Skin of body (tissue), 2 donors: ENCODE measurements around the gene GSS. TPM values are rescaled to one million over a fixed set of nuclear protein-coding genes. Genes with fewer than 3 reads are reported as not detected.
"Not testable (repeated sequence)": the region's sequence is repeated elsewhere in the genome, so short reads cannot be mapped to it uniquely, and the experiment has no call there.

Experiments
- DNase-seq: peaks from one replicate; lab custom pipeline; 2025; lab: John Stamatoyannopoulos, UW
- total RNA-seq: library from RNA; depleted of rRNA; stranded (reverse); fragments of >200 nt; gene quantifications from one replicate; pipeline ENCODE4 v1.2.3, GENCODE V29; 2014

GSS gene
- total RNA-seq, 1 donor from 2014 or later: 26.5 TPM

DNA sequence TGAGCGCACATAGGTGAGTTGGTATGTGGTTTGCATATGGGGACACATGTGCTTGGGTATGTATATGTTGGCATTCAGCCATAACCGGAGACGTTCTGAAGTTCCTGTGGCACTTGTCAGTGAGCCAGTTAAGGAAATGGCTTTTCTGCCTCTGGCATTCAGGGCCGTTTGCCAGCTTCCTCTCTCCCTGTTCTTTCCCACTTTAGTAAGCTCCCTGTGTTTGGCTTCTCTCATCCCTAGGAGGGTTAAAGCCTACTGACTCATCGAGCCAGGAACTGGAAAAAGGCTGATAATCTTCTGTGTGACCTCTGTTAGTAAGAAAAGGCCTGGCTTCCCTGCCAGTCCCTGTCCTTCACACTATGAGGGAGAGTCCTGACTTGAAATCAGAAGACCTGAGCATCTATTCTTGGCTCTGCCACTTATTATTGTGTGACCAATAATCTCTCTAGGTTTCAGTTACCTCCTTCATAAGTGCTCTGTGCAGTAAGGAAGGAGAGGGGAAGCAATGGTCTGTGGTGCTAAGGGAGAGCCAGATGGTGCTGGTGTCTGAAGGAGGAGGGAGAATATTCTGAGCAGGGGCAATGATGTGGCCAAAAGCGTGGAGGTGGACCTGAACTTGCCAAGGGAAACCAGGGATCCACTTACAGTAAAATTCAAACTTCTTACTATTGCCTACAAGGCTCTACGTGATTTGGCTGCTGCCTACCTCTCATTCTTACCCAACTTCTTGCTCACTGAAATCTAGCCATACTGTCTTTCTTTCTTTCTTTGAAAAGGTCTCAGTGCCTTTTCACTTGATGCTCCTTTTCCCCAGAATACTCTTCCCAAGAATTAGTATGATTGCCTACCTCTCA lies 47.8 kb downstream of the GSS start:
- peak; percentile 26 for DNase-seq

DNA sequence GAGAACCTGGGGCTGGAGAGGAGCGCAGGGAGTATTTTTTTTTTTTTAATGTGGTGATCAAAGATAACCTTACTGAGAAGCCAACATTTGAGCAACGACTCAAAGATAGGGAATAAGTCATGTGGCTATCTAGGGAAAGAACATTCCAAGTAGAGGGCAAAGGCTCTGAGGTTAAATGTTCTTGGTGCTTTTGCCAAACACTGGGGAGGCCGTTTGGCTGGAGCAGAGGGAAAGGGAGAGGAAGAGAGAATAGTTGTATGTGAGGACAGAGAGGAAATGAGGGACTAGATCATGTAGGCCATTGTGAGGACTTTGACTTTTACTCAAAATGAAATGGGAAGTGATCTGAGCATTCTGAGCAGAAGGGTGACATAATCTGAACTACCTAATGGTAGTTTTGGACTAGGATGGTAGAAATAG lies 51.4 kb downstream of the GSS start:
- DNase-seq: no peak

DNA sequence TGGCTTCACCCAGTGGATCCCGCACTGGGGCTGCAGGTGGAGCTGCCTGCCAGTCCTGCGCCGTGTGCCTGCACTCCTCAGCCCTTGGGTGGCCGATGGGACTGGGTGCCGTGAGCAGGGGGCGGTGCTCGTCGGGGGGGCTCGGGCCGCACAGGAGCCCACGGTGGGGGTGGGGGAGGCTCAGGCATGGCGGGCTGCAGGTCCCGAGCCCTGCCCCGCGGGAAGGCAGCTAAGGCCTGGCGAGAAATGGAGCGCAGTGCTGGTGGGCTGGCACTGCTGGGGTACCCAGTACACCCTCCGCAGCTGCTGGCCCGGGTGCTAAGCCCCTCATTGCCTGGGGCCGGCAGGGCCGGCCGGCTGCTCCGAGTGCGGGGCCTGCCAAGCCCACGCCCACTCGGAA lies 56.9 kb downstream of the GSS start:
- DNase-seq: not testable (repeated sequence)

DNA sequence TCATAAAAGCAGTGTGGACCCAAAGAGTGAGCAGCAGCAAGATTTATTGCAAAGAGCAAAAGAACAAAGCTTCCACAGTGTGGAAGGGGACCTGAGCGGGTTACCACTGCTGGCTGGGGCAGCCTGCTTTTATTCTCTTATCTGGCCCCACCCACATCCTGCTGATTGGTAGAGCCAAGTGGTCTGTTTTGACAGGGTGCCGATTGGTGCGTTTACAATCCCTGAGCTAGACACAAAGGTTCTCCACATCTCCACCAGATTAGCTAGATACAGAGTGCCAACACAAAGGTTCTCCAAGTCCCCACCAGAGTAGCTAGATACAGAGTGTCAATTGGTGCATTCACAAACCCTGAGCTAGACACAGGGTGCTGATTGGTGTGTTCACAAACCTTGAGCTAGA lies 57.5 kb downstream of the GSS start:
- not testable (repeated sequence) for DNase-seq

DNA sequence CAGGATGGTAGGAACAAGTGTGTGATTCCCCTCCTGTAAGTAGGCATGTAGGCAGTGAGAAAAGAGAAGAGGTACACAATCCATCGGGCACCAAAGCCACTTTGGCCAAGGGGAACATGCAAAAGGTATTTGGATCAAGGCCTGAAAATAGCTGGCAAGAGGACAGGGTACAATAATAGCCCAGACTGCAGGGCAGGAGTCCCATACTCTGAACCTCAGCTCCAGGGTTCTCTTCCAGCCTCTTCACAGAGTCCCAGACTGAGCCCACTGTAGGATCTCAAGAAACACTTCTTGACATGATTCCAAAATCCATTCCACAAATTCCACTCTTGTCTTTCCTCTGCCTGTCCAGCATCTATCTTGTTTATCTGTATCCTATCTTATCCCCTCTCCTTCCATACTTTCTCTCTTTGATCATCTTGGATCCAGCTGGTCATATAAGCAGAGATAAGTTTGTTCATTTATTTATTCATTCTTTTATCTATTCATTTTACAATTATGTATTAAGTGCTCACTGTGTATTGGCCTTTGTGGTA lies 59.5 kb downstream of the GSS start:
- DNase-seq: no peak

DNA sequence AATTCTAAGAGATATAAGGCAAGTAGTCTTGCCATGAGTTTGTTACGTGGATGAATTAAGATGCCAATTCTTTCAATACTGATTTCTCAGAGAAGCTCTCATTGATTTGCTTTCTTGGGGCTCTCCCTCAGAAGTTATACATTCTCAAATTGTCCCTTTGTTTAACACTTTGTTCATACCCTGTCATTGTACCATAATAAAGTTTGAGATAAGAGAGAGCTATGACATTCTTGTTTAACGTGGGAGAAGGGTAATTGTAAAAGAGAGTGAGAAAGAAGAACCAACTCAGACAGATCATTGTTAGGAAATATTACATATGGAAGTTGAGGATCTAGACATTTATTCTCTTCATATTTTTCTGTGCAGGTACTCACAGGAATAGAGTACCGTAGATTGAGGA lies 60.1 kb downstream of the GSS start:
- DNase-seq: no peak

DNA sequence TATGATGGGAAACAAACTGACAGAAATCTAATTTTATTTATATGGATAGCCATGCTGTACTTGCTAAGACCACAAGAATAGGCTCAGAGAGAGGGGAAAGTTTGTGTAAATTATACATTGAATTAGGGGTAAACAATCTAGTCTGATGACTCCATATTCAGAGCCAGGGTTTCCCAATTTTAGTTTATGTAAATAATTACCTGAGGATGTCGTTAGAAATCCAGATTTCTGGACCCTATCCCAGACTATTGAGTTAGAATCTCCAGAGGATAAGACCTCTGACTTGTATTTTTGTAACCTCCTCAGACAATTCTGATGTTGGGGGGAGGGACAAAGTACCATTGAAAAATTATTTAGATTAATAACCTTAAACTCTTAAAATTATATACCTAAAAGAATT lies 60.9 kb downstream of the GSS start:
- DNase-seq: no peak

DNA sequence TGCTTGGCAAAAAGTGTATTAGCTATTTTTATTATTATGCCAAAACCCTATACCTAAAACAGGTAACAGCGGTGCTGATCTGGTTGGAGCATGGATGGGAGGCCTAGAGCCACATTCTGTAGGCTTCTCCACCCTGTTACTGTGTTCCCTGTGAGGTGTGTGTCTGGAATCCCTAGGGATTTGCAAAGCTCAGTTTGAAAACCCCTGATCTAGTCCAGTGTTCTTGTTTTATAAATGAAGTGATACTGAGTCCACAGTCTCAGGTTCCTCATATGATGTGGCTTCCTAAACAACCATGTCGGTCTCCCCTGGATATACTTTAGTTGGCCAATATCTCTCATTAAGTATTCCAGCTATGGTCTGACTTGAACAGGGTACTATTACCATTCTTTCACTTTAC lies 62.9 kb downstream of the GSS start:
- no peak for DNase-seq

DNA sequence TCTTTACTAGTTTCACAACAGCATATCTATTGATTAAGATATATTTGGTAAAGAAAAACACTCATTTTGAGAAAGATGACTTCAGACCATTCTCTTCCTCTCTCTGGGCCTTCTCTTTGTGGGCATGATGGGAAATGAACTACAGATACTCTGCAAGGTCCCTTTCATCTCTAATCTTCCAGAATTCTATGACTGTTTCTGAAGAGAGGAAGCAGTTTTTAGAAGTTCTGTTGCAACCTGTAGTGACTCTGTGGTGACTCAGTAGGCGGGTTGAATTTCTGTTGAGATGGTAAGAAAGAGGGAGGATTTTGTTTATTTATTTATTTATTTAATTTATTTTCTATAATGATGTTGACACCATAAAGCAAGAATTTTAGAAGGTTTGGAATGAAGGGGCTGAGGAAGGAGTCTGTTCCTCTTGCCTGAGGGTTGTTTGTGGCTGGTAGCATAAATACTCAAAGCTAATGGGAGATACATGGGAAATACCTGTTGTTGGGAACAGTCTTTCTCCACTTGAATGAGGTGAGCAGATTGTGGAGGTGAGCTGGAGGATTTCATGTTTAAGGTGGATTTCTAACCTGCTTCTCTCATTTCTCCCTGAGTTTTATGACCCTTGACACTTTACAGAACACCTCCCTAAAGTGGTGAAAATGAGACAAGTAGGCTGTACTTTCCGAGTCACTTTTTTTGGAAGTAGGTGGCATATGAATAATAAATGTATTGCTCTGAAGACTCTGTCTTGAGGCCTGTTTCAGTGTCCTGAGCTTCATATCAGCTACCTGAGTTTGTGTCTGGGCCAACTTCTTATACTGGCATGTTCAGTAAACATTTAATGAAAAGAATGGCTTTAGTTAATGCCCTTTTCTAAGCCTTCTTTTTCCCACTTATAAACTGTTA lies 64.2 kb downstream of the GSS start:
- DNase-seq: no peak

DNA sequence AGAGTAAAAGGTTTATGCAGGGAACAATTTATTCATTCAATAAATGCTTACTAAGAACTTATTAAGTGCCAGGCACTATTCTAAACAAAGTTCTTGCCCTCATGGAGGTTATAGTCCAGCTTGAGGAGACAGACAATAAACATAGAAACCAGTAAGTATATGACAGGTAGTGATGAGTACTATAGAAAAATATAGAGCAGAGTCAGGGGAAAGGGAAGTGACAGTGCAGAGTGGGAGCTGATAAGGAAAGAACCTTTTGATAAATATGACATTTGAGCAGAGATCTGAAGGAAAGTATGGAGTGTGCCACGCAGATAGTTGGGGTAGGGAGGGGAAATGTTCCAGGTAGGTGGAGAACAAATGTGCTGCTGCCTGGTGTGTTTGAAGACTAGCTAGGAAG lies 67.1 kb downstream of the GSS start:
- no peak for DNase-seq

DNA sequence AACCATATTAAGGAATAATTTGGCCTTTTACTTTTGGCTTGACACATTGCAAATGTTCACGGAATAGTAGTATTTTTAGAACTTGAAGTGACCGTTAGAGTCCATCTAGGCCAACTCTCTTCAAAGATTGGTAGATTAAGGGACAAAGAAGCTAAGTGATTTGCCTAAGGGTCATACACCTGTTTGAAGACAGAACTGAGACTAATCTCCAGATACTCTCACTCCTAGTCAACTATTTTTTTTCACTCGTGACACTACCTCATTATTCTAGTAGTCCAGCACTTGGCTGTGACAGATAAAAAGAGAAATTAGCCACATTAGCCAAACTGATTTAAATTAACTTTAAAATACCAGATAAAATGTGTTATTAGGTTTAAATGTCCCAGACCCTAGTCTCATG lies 68.6 kb downstream of the GSS start:
- DNase-seq: no peak

DNA sequence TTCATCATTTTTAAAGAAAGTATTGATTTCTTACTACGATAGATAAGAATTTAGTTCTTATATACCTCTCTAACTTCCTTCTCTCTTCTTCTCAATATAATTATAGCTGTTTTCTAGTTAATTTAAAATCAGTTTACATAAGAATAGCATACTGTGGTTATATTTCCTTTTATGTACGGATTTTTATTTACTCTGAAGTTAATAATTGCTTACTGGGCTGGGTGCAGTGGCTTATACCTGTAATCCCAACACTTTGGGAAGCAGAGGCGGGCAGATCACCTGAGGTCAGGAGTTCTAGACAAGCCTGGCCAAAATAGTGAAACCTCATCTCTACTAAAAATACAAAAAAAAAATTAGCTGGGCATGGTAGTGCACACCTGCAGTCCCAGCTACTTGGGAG lies 69.5 kb downstream of the GSS start:
- DNase-seq: no peak

DNA sequence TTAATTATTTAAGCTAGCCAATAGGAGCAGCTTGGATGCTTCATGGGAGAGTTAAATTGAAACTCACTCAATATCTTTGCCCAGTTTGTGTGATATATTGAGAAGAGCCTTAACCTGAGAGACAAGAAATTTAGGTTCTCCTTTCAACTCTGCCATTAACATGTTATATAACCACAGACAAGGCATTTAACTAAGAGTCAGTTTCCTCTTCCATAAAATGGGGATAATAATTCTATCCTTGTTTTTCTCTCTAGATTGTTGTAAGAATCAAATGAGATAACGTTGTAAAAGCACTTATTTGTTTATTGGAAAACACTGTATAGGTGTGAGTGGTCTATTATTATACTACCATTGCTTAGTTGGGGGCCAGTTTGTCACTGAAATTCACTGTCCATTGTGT lies 71.3 kb downstream of the GSS start:
- DNase-seq: no peak

DNA sequence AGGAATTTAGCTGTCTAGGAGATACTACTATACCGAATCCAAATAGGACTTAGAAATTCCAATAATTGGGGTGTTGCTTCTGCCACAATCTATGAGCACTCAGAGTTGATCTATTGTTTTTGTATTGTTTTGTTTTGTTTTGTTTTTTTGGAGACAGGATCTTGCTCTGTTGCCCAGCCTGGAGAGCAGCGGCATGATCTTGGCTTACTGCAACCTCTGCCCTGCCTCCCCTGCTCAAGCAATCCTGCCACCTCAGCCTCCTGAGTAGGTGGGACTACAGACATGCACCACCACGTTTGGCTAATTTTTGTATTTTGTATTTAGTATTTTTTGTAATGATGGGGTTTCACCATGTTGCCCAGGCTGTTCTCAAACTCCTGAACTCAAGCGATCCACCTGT lies 71.8 kb downstream of the GSS start:
- DNase-seq: no peak

DNA sequence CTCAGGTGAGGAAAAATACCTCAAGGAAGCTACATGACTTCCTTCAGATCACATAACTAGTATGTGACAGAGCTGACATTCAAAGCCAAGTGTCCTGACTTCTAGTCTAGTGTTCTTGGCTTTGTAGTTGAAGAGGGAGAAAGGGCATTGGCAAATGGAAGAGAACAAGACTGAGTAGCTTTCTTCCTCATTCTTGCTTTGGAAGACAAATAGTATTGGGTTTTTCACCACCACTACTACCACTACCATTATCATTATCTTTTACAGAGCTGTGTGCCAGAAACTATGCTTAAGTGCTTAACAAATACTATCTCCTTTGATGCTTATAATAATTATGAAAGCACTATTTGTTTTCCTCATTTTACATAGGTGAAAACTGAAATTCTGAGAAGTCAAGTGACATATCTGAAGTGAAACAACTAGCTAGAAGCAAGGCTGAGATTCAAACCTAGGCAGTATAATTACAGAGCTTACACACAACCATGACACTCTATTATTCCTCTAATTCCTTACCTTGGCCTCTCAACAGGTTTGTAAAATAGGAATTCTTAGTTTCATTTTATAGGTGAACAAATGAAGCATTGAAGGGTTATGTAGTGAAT lies 72.4 kb downstream of the GSS start:
- DNase-seq: no peak

DNA sequence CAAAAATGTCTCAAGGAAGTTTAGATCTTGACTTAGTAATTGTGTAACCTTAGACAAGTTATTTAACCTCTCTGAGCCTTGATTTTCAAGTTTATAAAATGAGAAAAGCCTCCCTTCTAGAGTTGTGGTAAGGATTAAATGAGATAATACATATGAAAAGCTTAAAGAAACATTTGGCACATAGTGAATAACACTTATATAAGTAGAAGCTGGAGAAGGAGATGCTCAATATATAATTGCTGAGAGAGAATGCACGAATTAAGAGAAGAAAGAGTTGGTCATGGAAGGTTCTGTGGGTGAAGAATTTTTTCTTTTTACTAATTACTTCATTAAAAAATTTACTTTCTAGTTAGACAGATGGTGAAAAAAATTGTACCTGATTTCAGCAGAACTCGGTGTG lies 73.9 kb downstream of the GSS start:
- no peak for DNase-seq

DNA sequence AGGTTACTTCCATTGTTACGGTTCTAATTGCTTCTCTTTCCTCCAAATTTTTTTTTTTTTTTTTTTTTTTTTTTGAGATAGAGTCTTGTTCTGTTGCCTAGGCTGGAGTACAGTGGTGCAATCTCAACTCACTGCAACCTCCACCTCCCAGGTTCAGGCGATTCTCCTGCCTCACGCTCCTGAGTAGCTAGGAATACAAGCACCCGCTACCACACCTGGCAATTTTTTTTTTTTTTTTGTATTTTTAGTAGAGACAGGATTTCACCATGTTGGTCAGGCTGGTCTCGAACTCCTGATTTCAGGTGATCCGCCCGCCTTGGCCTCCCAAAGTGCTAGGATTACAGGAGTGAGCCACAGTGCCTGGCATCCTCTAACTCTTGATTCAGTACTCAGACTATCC lies 74.6 kb downstream of the GSS start:
- DNase-seq: not testable (repeated sequence)

DNA sequence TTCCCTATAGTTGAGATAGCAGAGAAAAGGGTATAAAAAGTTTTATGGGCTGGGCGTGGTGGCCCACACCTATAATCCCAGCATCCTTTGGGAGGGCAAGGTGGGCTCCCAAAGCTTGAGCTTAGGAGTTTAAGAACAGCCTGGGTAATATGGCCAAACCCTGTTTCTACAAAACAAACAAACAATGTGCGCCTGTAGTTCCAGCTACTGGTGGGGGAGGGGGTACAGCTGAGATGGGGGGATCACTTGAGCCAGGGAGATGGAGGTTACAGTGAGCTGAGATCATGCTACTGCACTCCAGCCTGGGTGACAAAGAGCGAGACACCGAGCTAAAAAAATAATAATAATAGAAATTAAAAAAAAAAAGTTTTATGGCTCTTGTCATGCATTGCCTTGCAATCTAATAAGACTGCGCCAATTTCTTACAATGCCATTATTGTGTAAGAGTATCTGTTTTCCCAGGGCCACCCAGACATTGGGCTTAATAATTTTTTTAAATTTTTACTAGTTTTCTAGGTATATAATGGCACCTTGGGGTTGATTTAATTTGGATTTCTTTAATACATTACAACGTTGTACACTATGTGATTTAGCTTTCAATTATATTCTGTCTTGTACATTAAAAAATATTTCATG lies 75.3 kb downstream of the GSS start:
- no peak for DNase-seq
